GM18868 (cell line): Measurements from ENCODE around the gene DENND4A.
"Not testable (repeated sequence)": the region's sequence is repeated elsewhere in the genome, so short reads cannot be mapped to it uniquely, and the experiment has no call there.

Experiments
- ATAC-seq: cut with Tn5 transposase; IDR thresholded peaks from one replicate; pipeline ENCODE4 v1.9.1; 2021; ENCODE audit warnings: mild to moderate bottlenecking, moderate library complexity; ENCODE audit not compliant: unreplicated experiment

DENND4A gene

GRCh38 chr15:65819563-65819960, 27.5 kb upstream of the DENND4A start:
- no peak for ATAC-seq

- ATAC-seq, result peak; percentile 74
These were observed 27.0 kb upstream of the DENND4A start for GRCh38 chr15:65818927-65819562.

GRCh38 chr15:65816441-65816840, 24.3 kb upstream of the DENND4A start:
- ATAC-seq, result no peak

GRCh38 chr15:65816008-65816407, 23.9 kb upstream of the DENND4A start:
- ATAC-seq, result not testable (repeated sequence)

GRCh38 chr15:65814271-65814670, 22.2 kb upstream of the DENND4A start:
- not testable (repeated sequence) for ATAC-seq

- no peak for ATAC-seq
These were observed 20.8 kb upstream of the DENND4A start for GRCh38 chr15:65812916-65813315.

GRCh38 chr15:65812467-65812866, 20.4 kb upstream of the DENND4A start:
- ATAC-seq, result no peak

- ATAC-seq, result no peak
These were observed 19.7 kb upstream of the DENND4A start for GRCh38 chr15:65811835-65812234.

GRCh38 chr15:65811011-65811733, 19.1 kb upstream of the DENND4A start:
- ATAC-seq, result not testable (repeated sequence)

GRCh38 chr15:65806397-65806796, 14.3 kb upstream of the DENND4A start:
- no peak for ATAC-seq

- ATAC-seq, result no peak
These were observed 13.1 kb upstream of the DENND4A start for GRCh38 chr15:65805019-65805745.

GRCh38 chr15:65804252-65804931, 12.3 kb upstream of the DENND4A start:
- no peak for ATAC-seq

GRCh38 chr15:65801229-65801805, 9.2 kb upstream of the DENND4A start:
- no peak for ATAC-seq

- no peak for ATAC-seq
These were observed 4.6 kb upstream of the DENND4A start for GRCh38 chr15:65796610-65797078.

GRCh38 chr15:65795663-65796216, 3.6 kb upstream of the DENND4A start:
- no peak for ATAC-seq

- no peak for ATAC-seq
These were observed 1.7 kb upstream of the DENND4A start for GRCh38 chr15:65793818-65794104.

- no peak for ATAC-seq
These were observed 1.1 kb upstream of the DENND4A start for GRCh38 chr15:65792988-65793817.

GRCh38 chr15:65791335-65792137, 557 bp downstream of the DENND4A start:
- ATAC-seq, result no peak

GRCh38 chr15:65790694-65791334, 1.3 kb downstream of the DENND4A start:
- ATAC-seq, result no peak
